ENCODE measurements around the gene SLC19A1.

SLC19A1 gene

GRCh38 chr21:45558044-45558721, 15.9 kb upstream of the SLC19A1 start:
- no peak for DNase-seq (ENCODE audit: low read depth, low spot score)

- DNase-seq (ENCODE audit: low read depth, low spot score), result no peak
Measured at GRCh38 chr21:45557616-45558043, 15.4 kb upstream of the SLC19A1 start.

- no peak for DNase-seq (ENCODE audit: low read depth, low spot score)
Measured at GRCh38 chr21:45556645-45557615, 14.7 kb upstream of the SLC19A1 start.

- no peak for DNase-seq (ENCODE audit: low read depth, low spot score)
Measured at GRCh38 chr21:45556302-45556644, 14.0 kb upstream of the SLC19A1 start.

GRCh38 chr21:45555557-45556301, 13.5 kb upstream of the SLC19A1 start:
- DNase-seq (ENCODE audit: low read depth, low spot score), result peak; percentile 15

- no peak for DNase-seq (ENCODE audit: low read depth, low spot score)
Measured at GRCh38 chr21:45555251-45555556, 13.0 kb upstream of the SLC19A1 start.

GRCh38 chr21:45554477-45555175, 12.4 kb upstream of the SLC19A1 start:
- no peak for DNase-seq (ENCODE audit: low read depth, low spot score)

- DNase-seq (ENCODE audit: low read depth, low spot score), result no peak
Measured at GRCh38 chr21:45552696-45553391, 10.6 kb upstream of the SLC19A1 start.

GRCh38 chr21:45551783-45552695, 9.8 kb upstream of the SLC19A1 start:
- no peak for DNase-seq (ENCODE audit: low read depth, low spot score)

- no peak for DNase-seq (ENCODE audit: low read depth, low spot score)
Measured at GRCh38 chr21:45551316-45551715, 9.1 kb upstream of the SLC19A1 start.

- no peak for DNase-seq (ENCODE audit: low read depth, low spot score)
Measured at GRCh38 chr21:45550522-45551210, 8.4 kb upstream of the SLC19A1 start.

- DNase-seq (ENCODE audit: low read depth, low spot score), result no peak
Measured at GRCh38 chr21:45549626-45550463, 7.6 kb upstream of the SLC19A1 start.

GRCh38 chr21:45548711-45549491, 6.7 kb upstream of the SLC19A1 start:
- no peak for DNase-seq (ENCODE audit: low read depth, low spot score)

- DNase-seq (ENCODE audit: low read depth, low spot score), result no peak
Measured at GRCh38 chr21:45547545-45547900, 5.3 kb upstream of the SLC19A1 start.

GRCh38 chr21:45546636-45547544, 4.7 kb upstream of the SLC19A1 start:
- DNase-seq (ENCODE audit: low read depth, low spot score), result no peak

- DNase-seq (ENCODE audit: low read depth, low spot score), result no peak
Measured at GRCh38 chr21:45545691-45546531, 3.7 kb upstream of the SLC19A1 start.
